Colonic mucosa (tissue), 4 donors: ENCODE results near the gene SND1. TPM values are rescaled to one million over a fixed set of nuclear protein-coding genes. Genes with fewer than 3 reads are reported as not detected.

Experiments
- DNase-seq: peaks from one replicate; pipeline ENCODE4 v3.0.0-alpha.2; 2020
- H3K27ac ChIP-seq: fragments of 200-600 bp; one replicate; pipeline ENCODE4 v1.8.0; 2021
- H3K27me3 ChIP-seq: fragments of 200-600 bp; one replicate; pipeline ENCODE4 v1.8.0; 2021
- H3K36me3 ChIP-seq: fragments of 200-600 bp; one replicate; pipeline ENCODE4 v1.8.0; 2021
- H3K4me1 ChIP-seq: fragments of 200-600 bp; one replicate; pipeline ENCODE4 v1.8.0; 2021; ENCODE audit warnings: mild to moderate bottlenecking
- H3K4me3 ChIP-seq: fragments of 200-600 bp; one replicate; pipeline ENCODE4 v1.8.0; 2021
- H3K9ac ChIP-seq, 2 donors: one replicate each; pipeline ENCODE4 v1.7.0; 2013; ENCODE audit warnings: control low read depth in 2 of 2, low read depth in 2 of 2, low read length in 2 of 2
- H3K9me3 ChIP-seq: fragments of 200-600 bp; one replicate; pipeline ENCODE4 v1.8.0; 2021
- CTCF ChIP-seq: fragments of 200-600 bp; IDR thresholded peaks from one replicate; pipeline ENCODE4 v1.8.0; 2022; ENCODE audit warnings: antibody characterized with exemption, mild to moderate bottlenecking
- intact Hi-C: fragments of 100-400 bp; cut with DNase I; formaldehyde crosslinking; loops from one replicate; pipeline ENCODE4 v1.14.1; 2022
- total RNA-seq, 2 donors: library from RNA; stranded (reverse); fragmentation: NEBNext Ultra II Directional in 1 of 2; extraction: Animal tissue kit (Norgen Biotek cat#: 25700) in 1 of 2; gene quantifications; one replicate each; pipeline ENCODE4 v1.2.1, GENCODE V29; 2021
- donor health status: healthy.
- donor health status: DM: no; HTN: no; CAD: no.
- donor health status: DM: no; HTN: no; CAD: no.

Gene SND1
- total RNA-seq, 2 donors from 2014 or later = 134 to 163 TPM

- no peaks in the 10 kb centered on the region for H3K4me1 ChIP-seq
- H3K9me3 ChIP-seq = no peaks in the 10 kb centered on the region
- H3K9ac ChIP-seq = no peak overlapping the region
- peak overlapping the region; percentile 95 for H3K4me3 ChIP-seq
- H3K36me3 ChIP-seq = no peaks in the 10 kb centered on the region
- TF ChIP-seq CTCF = no peak
- no peak for DNase-seq
- intact Hi-C loops = loop anchor here (5.0 kb wide), 1 partner anchor 61 kb away; the partner anchor contains the start of gene FSCN3
- no peak overlapping the region for H3K27ac ChIP-seq
- H3K27me3 ChIP-seq = no peaks in the 10 kb centered on the region
These were observed 1.4 kb downstream of the SND1 start for GRCh38 chr7:127653396-127653795.

- H3K27ac ChIP-seq = no peak overlapping the region
- no peak for TF ChIP-seq CTCF
- no peaks in the 10 kb centered on the region for H3K27me3 ChIP-seq
- no peaks in the 10 kb centered on the region for H3K36me3 ChIP-seq
- H3K4me3 ChIP-seq = no peak overlapping the region
- H3K4me1 ChIP-seq = no peaks in the 10 kb centered on the region
- no peaks in the 10 kb centered on the region for H3K9me3 ChIP-seq
- intact Hi-C loops = loop anchor here (5.0 kb wide), 1 partner anchor 62 kb away; the partner anchor contains the start of gene FSCN3
- no peak overlapping the region for H3K9ac ChIP-seq
- DNase-seq = no peak
These were observed 2.7 kb downstream of the SND1 start for GRCh38 chr7:127654404-127655394.

- Histone ChIP-seq H3K27me3 (no peaks in the 10 kb centered on the region), H3K4me3 (no peak overlapping the region), H3K4me1 (no peaks in the 10 kb centered on the region), H3K36me3 (no peaks in the 10 kb centered on the region), H3K27ac (no peak overlapping the region), H3K9me3 (no peaks in the 10 kb centered on the region), H3K9ac (no peak overlapping the region)
- intact Hi-C loops = no loop called here
- no peak for DNase-seq
- TF ChIP-seq CTCF = no peak
These were observed 3.7 kb downstream of the SND1 start for GRCh38 chr7:127655720-127656119.

GRCh38 chr7:127657500-127657899 is 5.5 kb downstream of the SND1 start:
- intact Hi-C loops = no loop called here
- Histone ChIP-seq H3K36me3 (no peaks in the 10 kb centered on the region), H3K4me3 (no peak overlapping the region), H3K27ac (no peak overlapping the region), H3K4me1 (no peaks in the 10 kb centered on the region), H3K9me3 (no peaks in the 10 kb centered on the region), H3K27me3 (no peaks in the 10 kb centered on the region), H3K9ac (no peak overlapping the region)
- TF ChIP-seq CTCF = no peak
- no peak for DNase-seq

- intact Hi-C loops = no loop called here
These were observed 7.1 kb downstream of the SND1 start for GRCh38 chr7:127658970-127659630.

More at GRCh38 chr7:127658970-127659630, 7.1 kb downstream of the SND1 start:
- Histone ChIP-seq H3K4me1 (no peaks in the 10 kb centered on the region), H3K27me3 (no peaks in the 10 kb centered on the region), H3K9ac (no peak overlapping the region), H3K9me3 (no peaks in the 10 kb centered on the region), H3K27ac (no peak overlapping the region), H3K36me3 (no peaks in the 10 kb centered on the region), H3K4me3 (no peak overlapping the region)
- no peak for DNase-seq
- TF ChIP-seq CTCF = no peak
